ENCODE results near the gene COL6A5. TPM values are rescaled to one million over a fixed set of nuclear protein-coding genes. Genes with fewer than 3 reads are reported as not detected.
A peak's percentile ranks its signal among the peaks of the same experiment; 100 is the strongest.

Gene COL6A5
- total RNA-seq, result under 1 TPM in 1 of 4 donors, not detected in 3; 0.11 TPM

DNA sequence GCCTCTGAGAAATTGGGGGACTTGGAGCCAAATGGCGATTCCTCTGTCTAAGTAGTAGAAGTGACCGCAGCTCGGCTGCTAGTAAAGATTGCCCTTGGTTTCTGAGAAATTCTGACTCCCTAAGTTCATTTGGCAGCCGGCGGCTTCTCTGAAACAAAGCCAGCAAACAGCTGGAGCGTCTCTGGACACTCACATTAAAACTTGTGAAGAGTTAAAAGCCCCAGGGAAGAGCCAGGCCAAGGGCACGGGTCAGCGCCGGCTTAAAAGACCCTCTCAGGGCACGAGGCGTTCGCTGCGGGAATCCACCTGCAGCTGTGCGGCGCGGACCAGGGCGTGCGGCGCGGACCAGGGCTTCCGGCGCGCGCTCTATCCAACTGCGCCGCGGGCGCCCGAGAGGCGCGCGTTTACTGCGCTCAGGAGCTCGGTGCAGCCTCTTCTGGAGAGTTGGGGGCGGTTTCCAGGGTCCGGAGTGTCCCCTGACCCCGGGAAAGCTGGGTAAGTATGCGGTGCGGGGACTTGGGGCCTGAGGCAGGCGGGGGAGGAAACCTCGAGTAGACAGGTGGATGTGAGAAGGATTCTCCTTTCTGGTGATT is at the start of gene COL6A5:
COL6A5 (plus strand) TSS at position 186 of the 593 bp plus-strand sequence. CDS start 27,967 bp downstream, outside the sequence.
- TF ChIP-seq, protein P1, sequence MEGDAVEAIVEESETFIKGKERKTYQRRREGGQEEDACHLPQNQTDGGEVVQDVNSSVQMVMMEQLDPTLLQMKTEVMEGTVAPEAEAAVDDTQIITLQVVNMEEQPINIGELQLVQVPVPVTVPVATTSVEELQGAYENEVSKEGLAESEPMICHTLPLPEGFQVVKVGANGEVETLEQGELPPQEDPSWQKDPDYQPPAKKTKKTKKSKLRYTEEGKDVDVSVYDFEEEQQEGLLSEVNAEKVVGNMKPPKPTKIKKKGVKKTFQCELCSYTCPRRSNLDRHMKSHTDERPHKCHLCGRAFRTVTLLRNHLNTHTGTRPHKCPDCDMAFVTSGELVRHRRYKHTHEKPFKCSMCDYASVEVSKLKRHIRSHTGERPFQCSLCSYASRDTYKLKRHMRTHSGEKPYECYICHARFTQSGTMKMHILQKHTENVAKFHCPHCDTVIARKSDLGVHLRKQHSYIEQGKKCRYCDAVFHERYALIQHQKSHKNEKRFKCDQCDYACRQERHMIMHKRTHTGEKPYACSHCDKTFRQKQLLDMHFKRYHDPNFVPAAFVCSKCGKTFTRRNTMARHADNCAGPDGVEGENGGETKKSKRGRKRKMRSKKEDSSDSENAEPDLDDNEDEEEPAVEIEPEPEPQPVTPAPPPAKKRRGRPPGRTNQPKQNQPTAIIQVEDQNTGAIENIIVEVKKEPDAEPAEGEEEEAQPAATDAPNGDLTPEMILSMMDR (IDR thresholded peaks at IDR 0.05), result no peak
- TF ChIP-seq POLR2A (IDR thresholded peaks at IDR 0.05), result no peak
- peak in 1 of 2 donors; percentile 1 for DNase-seq
- H3K4me3 ChIP-seq (replicated peaks in 1 of 3), result no peak within 1 kb of the TSS

GRCh38 chr3:130299531-130299930 is 45.9 kb upstream of the COL6A5 start:
- WGBS, 2 donors, result 47 to 48% methylated on average over 2 of the region's 2 CpGs
- intact Hi-C loops (cut with DNase I), result no loop called here
- Histone ChIP-seq H3K4me3 (replicated peaks in 1 of 3) (no peak overlapping the region), H3K27me3 (no peaks in the 10 kb centered on the region), H3K36me3 (no peaks in the 10 kb centered on the region), H3K27ac (no peak overlapping the region), H3K9me3 (no peaks in the 10 kb centered on the region), H3K4me1 (no peaks in the 10 kb centered on the region)
- TF ChIP-seq, protein P1 (IDR thresholded peaks at IDR 0.05), result no peak
- no peak for TF ChIP-seq POLR2A (IDR thresholded peaks at IDR 0.05)
- DNase-seq, result no peak

More for the DNA sequence above, at the start of gene COL6A5:
- Histone ChIP-seq H3K4me1 (no peaks in the 10 kb centered on the region), H3K9me3 (no peaks in the 10 kb centered on the region), H3K27me3 (no peaks in the 10 kb centered on the region), H3K36me3 (no peaks in the 10 kb centered on the region), H3K27ac (no peak within 1 kb of the TSS)
- WGBS, 2 donors, result 2% methylated on average over 20 to 35 of the region's 41 CpGs
- intact Hi-C loops (cut with DNase I), result no loop called here

- no peaks in the 10 kb centered on the region for H3K27me3 ChIP-seq
- H3K4me1 ChIP-seq, result no peaks in the 10 kb centered on the region
- intact Hi-C loops (cut with DNase I), result no loop called here
- no peaks in the 10 kb centered on the region for H3K36me3 ChIP-seq
- no peak for TF ChIP-seq POLR2A (IDR thresholded peaks at IDR 0.05)
- TF ChIP-seq, protein P1 (IDR thresholded peaks at IDR 0.05), result no peak
- no peak for DNase-seq
- WGBS, 2 donors, result 95 to 97% methylated on average over 8 to 11 of the region's 11 CpGs
- H3K4me3 ChIP-seq (replicated peaks in 1 of 3), result no peak overlapping the region
- no peak overlapping the region for H3K27ac ChIP-seq
- H3K9me3 ChIP-seq, result no peaks in the 10 kb centered on the region
Observed at GRCh38 chr3:130300888-130301287, 44.6 kb upstream of the COL6A5 start.

DNA sequence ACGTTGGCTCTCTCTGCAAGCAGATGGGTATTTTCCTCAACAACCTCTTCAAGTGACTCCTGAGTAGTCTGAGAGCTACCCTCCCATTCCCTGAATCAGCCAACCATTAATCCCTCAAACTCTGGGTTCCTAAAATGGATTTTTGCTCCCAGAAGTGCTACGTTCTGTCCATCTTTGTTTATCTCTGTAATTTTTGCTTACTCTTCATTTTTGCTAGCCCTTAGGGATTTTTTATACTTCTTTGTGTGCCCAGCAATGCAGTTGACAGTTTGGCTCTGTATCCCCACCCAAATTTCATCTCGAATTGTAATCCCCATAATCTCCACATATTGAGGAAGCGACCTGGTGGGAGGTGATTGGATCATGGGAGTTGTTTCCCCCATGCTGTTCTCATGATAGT is 35.4 kb upstream of the COL6A5 start:
- Histone ChIP-seq H3K4me3 (replicated peaks in 1 of 3) (no peak overlapping the region), H3K36me3 (no peaks in the 10 kb centered on the region), H3K27me3 (no peaks in the 10 kb centered on the region), H3K9me3 (no peaks in the 10 kb centered on the region), H3K27ac (no peak overlapping the region), H3K4me1 (no peaks in the 10 kb centered on the region)
- intact Hi-C loops (cut with DNase I), result no loop called here
- 58 to 61% methylated on average over 4 of the region's 4 CpGs for WGBS, 2 donors
- no peak for DNase-seq
- TF ChIP-seq, protein P1 (IDR thresholded peaks at IDR 0.05), result no peak
- no peak for TF ChIP-seq POLR2A (IDR thresholded peaks at IDR 0.05)

- H3K4me1 ChIP-seq, result peaks cover 0 to 3% of the 10 kb centered on the region in 2 donors
- no peak for DNase-seq
- no peaks in the 10 kb centered on the region for H3K27me3 ChIP-seq
- no peaks in the 10 kb centered on the region for H3K9me3 ChIP-seq
- H3K27ac ChIP-seq, result no peak overlapping the region
- no peak overlapping the region for H3K4me3 ChIP-seq (replicated peaks in 1 of 3)
- no peaks in the 10 kb centered on the region for H3K36me3 ChIP-seq
- TF ChIP-seq POLR2A (IDR thresholded peaks at IDR 0.05), result no peak
- TF ChIP-seq, protein P1 (IDR thresholded peaks at IDR 0.05), result no peak
- intact Hi-C loops (cut with DNase I), result no loop called here
Observed at GRCh38 chr3:130312374-130312773, 33.1 kb upstream of the COL6A5 start.

Data from thyroid gland (tissue), 4 donors.